Keratinocyte (primary cell): ENCODE data around the gene CDC42EP3. TPM values are rescaled to one million over a fixed set of nuclear protein-coding genes. Genes with fewer than 3 reads are reported as not detected.

Experiments
- DNase-seq: peaks from one replicate; pipeline ENCODE4 v3.0.0-alpha.2; 2011; ENCODE audit warnings: low read depth, missing footprints, low spot score
- FAIRE-seq: peaks from 2 replicates; lab custom pipeline; 2011; peaks lifted over from hg19 to GRCh38; lab: Jason Lieb, UNC
- H2AFZ ChIP-seq: 2 replicates; pipeline ENCODE4 v1.6.0; 2012; ENCODE audit warnings: low read length, control low read depth, inconsistent platforms; ENCODE audit not compliant: control insufficient read depth
- H3K27ac ChIP-seq: 2 replicates; pipeline ENCODE4 v1.5.1; 2011; ENCODE audit warnings: low read length; ENCODE audit not compliant: control insufficient read depth, insufficient read depth
- H3K27me3 ChIP-seq: 3 replicates; pipeline ENCODE4 v1.6.0; 2011; ENCODE audit warnings: low read length; ENCODE audit not compliant: control insufficient read depth, insufficient read depth; ENCODE audit errors: extremely low read depth
- H3K36me3 ChIP-seq, 2 experiments: 2 replicates in 1 of 2; 3 replicates in 1 of 2; pipeline ENCODE4 v1.5.1; 2011; ENCODE audit warnings: low read length in 2 of 2, mild to moderate bottlenecking in 1 of 2; ENCODE audit not compliant: control insufficient read depth in 2 of 2, insufficient read depth in 2 of 2; ENCODE audit errors: extremely low read depth in 1 of 2
- H3K4me1 ChIP-seq: 3 replicates; pipeline ENCODE4 v1.5.1; 2011; ENCODE audit warnings: low read length; ENCODE audit not compliant: control insufficient read depth, insufficient read depth; ENCODE audit errors: extremely low read depth
- H3K4me2 ChIP-seq: 3 replicates; pipeline ENCODE4 v1.6.0; 2011; ENCODE audit warnings: low read depth, low read length; ENCODE audit not compliant: control insufficient read depth, insufficient read depth; ENCODE audit errors: extremely low read depth
- H3K4me3 ChIP-seq, 3 experiments: fragments of 200-600 bp in 1 of 3; sonication (generic) in 1 of 3; 2 replicates in 2 of 3; 3 replicates in 1 of 3; pipeline ENCODE4 v1.5.1; 2011 to 2016; ENCODE audit warnings: low read length in 3 of 3, mild to moderate bottlenecking in 3 of 3, control low read depth in 2 of 3, inconsistent platforms in 1 of 3, low read depth in 1 of 3, mixed read lengths in 1 of 3, mixed run types in 1 of 3, moderate library complexity in 1 of 3; ENCODE audit not compliant: control insufficient read depth in 2 of 3, insufficient read depth in 2 of 3; ENCODE audit errors: extremely low read depth in 1 of 3
- H3K79me2 ChIP-seq: 2 replicates; pipeline ENCODE4 v1.6.0; 2012; ENCODE audit warnings: low read length; ENCODE audit not compliant: control insufficient read depth, insufficient read depth
- H3K9ac ChIP-seq: 3 replicates; pipeline ENCODE4 v1.6.0; 2011; ENCODE audit warnings: low read length; ENCODE audit not compliant: control insufficient read depth, insufficient read depth; ENCODE audit errors: extremely low read depth
- H3K9me1 ChIP-seq: 3 replicates; pipeline ENCODE4 v1.6.0; 2011; ENCODE audit warnings: low read length; ENCODE audit not compliant: control insufficient read depth, insufficient read depth; ENCODE audit errors: extremely low read depth
- H3K9me3 ChIP-seq: 2 replicates; pipeline ENCODE4 v1.5.1; 2012; ENCODE audit warnings: low read depth, low read length; ENCODE audit not compliant: control insufficient read depth
- H4K20me1 ChIP-seq: 3 replicates; pipeline ENCODE4 v1.6.0; 2011; ENCODE audit warnings: low read length; ENCODE audit not compliant: control insufficient read depth, insufficient read depth; ENCODE audit errors: extremely low read depth
- CTCF ChIP-seq, 3 experiments: IDR thresholded peaks in 1 of 3; conservative IDR thresholded peaks in 1 of 3; optimal IDR thresholded peaks in 1 of 3; 2 replicates in 2 of 3; 3 replicates in 1 of 3; pipeline versions ENCODE3 to v1.5.1; 2011; ENCODE audit warnings: low read length in 3 of 3, mild to moderate bottlenecking in 3 of 3, moderate library complexity in 2 of 3, control low read depth in 1 of 3, inconsistent platforms in 1 of 3; ENCODE audit not compliant: insufficient read depth in 2 of 3; ENCODE audit errors: extremely low read depth in 1 of 3
- EZH2 ChIP-seq: IDR thresholded peaks from one replicate; pipeline ENCODE4 v1.6.1; 2012; ENCODE audit warnings: inconsistent platforms, mild to moderate bottlenecking, low read length, moderate library complexity
- dilution Hi-C: fragments of 300-500 bp; cut with MboI; formaldehyde crosslinking; loops from one replicate; pipeline ENCODE4 v1.7.0; 2020; ENCODE audit warnings: low sequenced_read_pairs; ENCODE audit not compliant: extremely low pct_ligation_motif_present
- polyA plus RNA-seq, 5 experiments: library from polyadenylated mRNA; depleted of rRNA in 3 of 5; stranded (reverse) in 3 of 5; stranded (forward) in 1 of 5; unstranded in 1 of 5; fragments of >200 nt; gene quantifications; 1 replicate in 1 of 5; 2 replicates in 3 of 5; 3 replicates in 1 of 5; pipeline versions ENCODE4 v1.2.1 to v1.2.3, GENCODE V29; 2011 to 2012; ENCODE audit warnings: missing spikeins in 2 of 5, low read depth in 1 of 5, low replicate concordance in 1 of 5

The CDC42EP3 gene
- polyA plus RNA-seq, 1 donor (not counting 4 experiments of a cell fraction or from before 2014, with no cell fraction given), result 34.6 TPM

DNA sequence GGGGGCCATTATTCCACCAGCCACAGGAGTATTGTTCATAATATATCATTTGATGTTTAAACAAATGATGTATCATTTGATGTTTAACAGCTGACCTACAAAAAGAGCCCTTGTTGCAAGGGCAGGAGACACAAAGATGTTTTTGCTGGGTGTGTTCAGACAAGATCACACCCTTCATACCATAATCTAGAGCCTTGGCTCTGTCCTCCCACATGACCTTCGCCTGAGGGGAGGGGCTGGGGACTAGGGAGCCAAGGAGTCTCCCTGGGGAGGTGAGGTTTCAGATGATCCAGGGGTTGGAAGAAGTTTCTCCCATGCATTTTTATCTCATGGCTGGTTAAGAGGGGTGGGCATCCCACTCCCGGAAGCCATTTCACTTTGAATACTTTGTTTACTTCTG, 33.5 kb downstream of the CDC42EP3 start:
- Histone ChIP-seq H3K27ac (no peak overlapping the region), H3K9ac (no peak overlapping the region), H2AFZ (no peak overlapping the region), H3K9me3 (no peaks in the 10 kb centered on the region), H3K4me3 (no peak overlapping the region), H3K27me3 (no peaks in the 10 kb centered on the region), H3K36me3 (peaks cover under 1 to 8% of the 10 kb centered on the region in 2 experiments), H3K4me1 (peaks cover 25% of the 10 kb centered on the region), H3K9me1 (no peaks in the 10 kb centered on the region), H4K20me1 (no peaks in the 10 kb centered on the region), H3K79me2 (peaks cover 4% of the 10 kb centered on the region), H3K4me2 (no peak overlapping the region)
- dilution Hi-C loops, result no loop called here
- TF ChIP-seq EZH2 (no peak), CTCF (optimal IDR thresholded peaks at IDR 0.05 in 1 of 3, IDR thresholded peaks at IDR 0.05 in 1 of 3, conservative IDR thresholded peaks at IDR 0.05 in 1 of 3; ENCODE audit: extremely low read depth in 1 of 3, insufficient read depth in 2 of 3, low read length in 3 of 3) (no peak)
- DNase-seq (no peak), FAIRE-seq (no peak)

GRCh38 chr2:37637190-37637860, 34.1 kb downstream of the CDC42EP3 start:
- no peak overlapping the region for H3K4me3 ChIP-seq
- H4K20me1 ChIP-seq, result no peaks in the 10 kb centered on the region
- H3K27ac ChIP-seq, result no peak overlapping the region
- TF ChIP-seq EZH2, result no peak
- no peaks in the 10 kb centered on the region for H3K27me3 ChIP-seq
- H3K79me2 ChIP-seq, result no peaks in the 10 kb centered on the region
- H2AFZ ChIP-seq, result no peak overlapping the region
- FAIRE-seq (no peak), DNase-seq (no peak)
- no peak overlapping the region for H3K9ac ChIP-seq
- peaks cover 25% of the 10 kb centered on the region for H3K4me1 ChIP-seq
- H3K9me1 ChIP-seq, result no peaks in the 10 kb centered on the region
- dilution Hi-C loops, result no loop called here
- no peaks in the 10 kb centered on the region for H3K9me3 ChIP-seq
- H3K4me2 ChIP-seq, result no peak overlapping the region
- peaks cover 0 to 4% of the 10 kb centered on the region in 2 experiments for H3K36me3 ChIP-seq
